Upper lobe of left lung (tissue), 4 donors: ENCODE data around the gene ZNF503.

Experiments
- EP300 ChIP-seq, 4 donors: sonication (generic); formaldehyde crosslinking; IDR thresholded peaks; one replicate each; pipeline ENCODE4 v1.5.1; 2017; ENCODE audit warnings: antibody characterized with exemption in 4 of 4, control low read depth in 2 of 4
- POLR2A ChIP-seq, 4 donors: fragments of 450-650 bp; IDR thresholded peaks; one replicate each; pipeline ENCODE4 v1.5.1; 2016 to 2017; ENCODE audit warnings: antibody characterized with exemption in 4 of 4, mild to moderate bottlenecking in 2 of 4
- POLR2AphosphoS5 ChIP-seq, 2 donors: sonication (generic); formaldehyde crosslinking; IDR thresholded peaks; one replicate each; pipeline ENCODE4 v1.5.1; 2017; ENCODE audit warnings: antibody characterized with exemption in 2 of 2
- TF ChIP-seq, protein P1 (sequence below), 6 experiments: fragments of 450-650 bp in 4 of 6; fragments of 200-600 bp in 2 of 6; sonication (generic) in 2 of 6; IDR thresholded peaks; one replicate each; pipeline ENCODE4 v1.5.1; 2016 to 2019; ENCODE audit warnings: antibody characterized with exemption in 6 of 6

DNA sequence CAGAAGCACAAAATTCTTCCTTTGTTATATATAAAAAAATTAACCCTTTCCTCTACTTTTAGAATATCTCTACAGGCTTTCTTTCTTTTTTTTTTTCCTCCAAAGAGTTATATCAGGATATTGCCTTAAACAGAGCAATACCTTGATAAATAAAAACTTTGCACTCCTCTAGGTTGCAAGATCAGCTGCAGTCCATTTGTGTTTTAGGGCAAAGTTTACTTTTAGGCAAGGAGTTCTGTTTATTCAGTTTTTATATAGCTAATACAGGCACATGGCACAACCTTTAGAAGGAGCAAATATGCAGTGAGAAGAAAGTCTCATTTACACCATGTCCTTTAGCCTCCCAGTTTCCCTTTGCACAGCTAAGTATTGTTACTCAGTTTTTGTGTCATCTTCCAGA lies 40.1 kb upstream of the ZNF503 start:
- TF ChIP-seq, protein P1, sequence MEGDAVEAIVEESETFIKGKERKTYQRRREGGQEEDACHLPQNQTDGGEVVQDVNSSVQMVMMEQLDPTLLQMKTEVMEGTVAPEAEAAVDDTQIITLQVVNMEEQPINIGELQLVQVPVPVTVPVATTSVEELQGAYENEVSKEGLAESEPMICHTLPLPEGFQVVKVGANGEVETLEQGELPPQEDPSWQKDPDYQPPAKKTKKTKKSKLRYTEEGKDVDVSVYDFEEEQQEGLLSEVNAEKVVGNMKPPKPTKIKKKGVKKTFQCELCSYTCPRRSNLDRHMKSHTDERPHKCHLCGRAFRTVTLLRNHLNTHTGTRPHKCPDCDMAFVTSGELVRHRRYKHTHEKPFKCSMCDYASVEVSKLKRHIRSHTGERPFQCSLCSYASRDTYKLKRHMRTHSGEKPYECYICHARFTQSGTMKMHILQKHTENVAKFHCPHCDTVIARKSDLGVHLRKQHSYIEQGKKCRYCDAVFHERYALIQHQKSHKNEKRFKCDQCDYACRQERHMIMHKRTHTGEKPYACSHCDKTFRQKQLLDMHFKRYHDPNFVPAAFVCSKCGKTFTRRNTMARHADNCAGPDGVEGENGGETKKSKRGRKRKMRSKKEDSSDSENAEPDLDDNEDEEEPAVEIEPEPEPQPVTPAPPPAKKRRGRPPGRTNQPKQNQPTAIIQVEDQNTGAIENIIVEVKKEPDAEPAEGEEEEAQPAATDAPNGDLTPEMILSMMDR (IDR thresholded peaks at IDR 0.05), result no peak
- TF ChIP-seq POLR2A (IDR thresholded peaks at IDR 0.05) (no peak), EP300 (IDR thresholded peaks at IDR 0.05) (no peak), POLR2AphosphoS5 (IDR thresholded peaks at IDR 0.05) (no peak)
